Neural cell (in vitro differentiated cells): ENCODE measurements around the gene PRICKLE3. TPM values are rescaled to one million over a fixed set of nuclear protein-coding genes. Genes with fewer than 3 reads are reported as not detected.
"Not testable (repeated sequence)": the region's sequence is repeated elsewhere in the genome, so short reads cannot be mapped to it uniquely, and the experiment has no call there.

Source experiments
- H2AFZ ChIP-seq: fragments of 200-600, 300-800 bp; sonication (generic), shearing (Covaris generic); 2 replicates; pipeline ENCODE4 v1.6.0; 2014; ENCODE audit warnings: low read depth, mild to moderate bottlenecking, antibody characterized with exemption, low read length, moderate library complexity
- H3F3A ChIP-seq: fragments of 200-600 bp; shearing (Covaris generic); 2 replicates; pipeline ENCODE4 v1.6.1; 2016; ENCODE audit warnings: mild to moderate bottlenecking, moderate library complexity, mixed read lengths, antibody characterized with exemption, low read length; ENCODE audit not compliant: insufficient read depth, poor library complexity, severe bottlenecking
- H3K27ac ChIP-seq: fragments of 200-600, 300-800 bp; sonication (generic), shearing (Covaris generic); 2 replicates; pipeline ENCODE4 v1.5.1; 2014; ENCODE audit warnings: mild to moderate bottlenecking, low read length, moderate library complexity
- H3K27me3 ChIP-seq: fragments of 300-800, 200-600 bp; sonication (generic), shearing (Covaris generic); 2 replicates; pipeline ENCODE4 v1.6.0; 2014; ENCODE audit warnings: mild to moderate bottlenecking, low read depth, low read length, moderate library complexity; ENCODE audit not compliant: insufficient read depth
- H3K36me3 ChIP-seq: fragments of 300-800, 200-600 bp; sonication (generic), shearing (Covaris generic); 2 replicates; pipeline ENCODE4 v1.5.1; 2014; ENCODE audit warnings: mild to moderate bottlenecking, antibody characterized with exemption, low read length, moderate library complexity; ENCODE audit not compliant: insufficient read depth
- H3K4me2 ChIP-seq: fragments of 300-800, 200-600 bp; sonication (generic), shearing (Covaris generic); 2 replicates; pipeline ENCODE4 v1.6.0; 2014; ENCODE audit warnings: mild to moderate bottlenecking, low read length
- H3K4me3 ChIP-seq: fragments of 300-800, 200-600 bp; sonication (generic), shearing (Covaris generic); 2 replicates; pipeline ENCODE4 v1.5.1; 2014; ENCODE audit warnings: mild to moderate bottlenecking, low read length, moderate library complexity
- H3K79me2 ChIP-seq: fragments of 200-600 bp; shearing (Covaris generic); replicated peaks from 2 replicates; pipeline ENCODE4 v1.6.0; 2014; ENCODE audit warnings: mild to moderate bottlenecking, low read length, moderate library complexity; ENCODE audit not compliant: insufficient read depth
- H3K9ac ChIP-seq: fragments of 300-800, 200-600 bp; sonication (generic), shearing (Covaris generic); 2 replicates; pipeline ENCODE4 v1.6.1; 2016; ENCODE audit warnings: mild to moderate bottlenecking, low read length, mixed read lengths
- H3K9me2 ChIP-seq: fragments of 200-600 bp; shearing (Covaris generic); 2 replicates; pipeline ENCODE4 v1.6.1; 2016; ENCODE audit warnings: mild to moderate bottlenecking, low read length, mixed read lengths; ENCODE audit not compliant: insufficient read depth
- H3K9me3 ChIP-seq: fragments of 200-600, 300-800 bp; sonication (generic), shearing (Covaris generic); 2 replicates; pipeline ENCODE4 v1.6.1; 2016; ENCODE audit warnings: mild to moderate bottlenecking, mixed run types, low read length, moderate library complexity, mixed read lengths
- H4K20me1 ChIP-seq: fragments of 200-600 bp; shearing (Covaris generic); 2 replicates; pipeline ENCODE4 v1.6.1; 2016; ENCODE audit warnings: mild to moderate bottlenecking, mixed run types; ENCODE audit not compliant: insufficient read depth
- CTCF ChIP-seq: fragments of 450-650 bp; IDR thresholded peaks from 2 replicates; pipeline ENCODE4 v1.5.1; 2014; ENCODE audit warnings: antibody characterized with exemption, mild to moderate bottlenecking, moderate library complexity; ENCODE audit not compliant: poor library complexity, severe bottlenecking
- EP300 ChIP-seq: fragments of 450-650 bp; conservative IDR thresholded peaks from 2 replicates; pipeline ENCODE4 v1.6.1; 2014; ENCODE audit warnings: antibody characterized with exemption, mild to moderate bottlenecking, moderate library complexity; ENCODE audit not compliant: poor library complexity, severe bottlenecking
- EZH2 ChIP-seq: fragments of 200-600, 300-800 bp; shearing (Covaris generic), sonication (generic); IDR thresholded peaks from 2 replicates; pipeline ENCODE4 v1.6.1; 2014; ENCODE audit warnings: antibody characterized with exemption, low read length, borderline replicate concordance, mild to moderate bottlenecking; ENCODE audit not compliant: insufficient read depth, poor library complexity, severe bottlenecking
- MXI1 ChIP-seq: fragments of 450-650 bp; conservative IDR thresholded peaks from 2 replicates; pipeline ENCODE4 v1.6.1; 2014; ENCODE audit warnings: antibody characterized with exemption, mild to moderate bottlenecking; ENCODE audit not compliant: poor library complexity, severe bottlenecking
- POLR2AphosphoS5 ChIP-seq: IDR thresholded peaks from 2 replicates; pipeline ENCODE4 v1.6.1; 2012
- RAD21 ChIP-seq: fragments of 450-650 bp; conservative IDR thresholded peaks from 2 replicates; pipeline ENCODE4 v1.6.1; 2014; ENCODE audit warnings: antibody characterized with exemption, mild to moderate bottlenecking, moderate library complexity
- REST ChIP-seq: IDR thresholded peaks from 2 replicates; pipeline ENCODE4 v1.6.1; 2012; ENCODE audit warnings: borderline replicate concordance
- SMC3 ChIP-seq: fragments of 450-650 bp; conservative IDR thresholded peaks from 2 replicates; pipeline ENCODE4 v1.6.1; 2014; ENCODE audit warnings: antibody characterized with exemption, mild to moderate bottlenecking, moderate library complexity; ENCODE audit not compliant: poor library complexity
- TAF1 ChIP-seq: IDR thresholded peaks from 2 replicates; pipeline ENCODE4 v1.6.1; 2012; ENCODE audit warnings: low read depth
- polyA plus RNA-seq: library from polyadenylated mRNA; depleted of rRNA; stranded (reverse); fragments of >200 nt; gene quantifications from 2 replicates; pipeline ENCODE4 v1.2.3, GENCODE V29; 2014

PRICKLE3 gene
- polyA plus RNA-seq, 1 donor from 2014 or later: 0.45 TPM

GRCh38 chrX:49174723-49175122, 11.4 kb downstream of the PRICKLE3 start (continued):
- no peak for TF ChIP-seq SMC3

- H3K9me3 ChIP-seq, H3F3A ChIP-seq, H3K36me3 ChIP-seq, H2AFZ ChIP-seq, H4K20me1 ChIP-seq, H3K4me3 ChIP-seq, H3K9me2 ChIP-seq, H3K27ac ChIP-seq, H3K9ac ChIP-seq, H3K79me2 ChIP-seq, H3K4me2 ChIP-seq: not testable (repeated sequence)
- peaks cover 22% of the 10 kb centered on the region for H3K27me3 ChIP-seq
Measured at GRCh38 chrX:49173544-49173943, 12.6 kb downstream of the PRICKLE3 start.

GRCh38 chrX:49172280-49172780, 13.8 kb downstream of the PRICKLE3 start:
- no peaks in the 10 kb centered on the region for H3K36me3 ChIP-seq
- no peak for TF ChIP-seq TAF1
- no peak for TF ChIP-seq POLR2AphosphoS5
- no peak for TF ChIP-seq RAD21
- no peak for TF ChIP-seq EZH2
- no peak for TF ChIP-seq REST
- no peak for TF ChIP-seq CTCF
- no peak for TF ChIP-seq EP300
- no peak for TF ChIP-seq SMC3
- TF ChIP-seq MXI1: no peak
- H3K9me2 ChIP-seq: no peaks in the 10 kb centered on the region
- no peaks in the 10 kb centered on the region for H3F3A ChIP-seq
- H3K4me3 ChIP-seq: peak overlapping the region; percentile 56
- H3K9ac ChIP-seq: no peak overlapping the region
- H2AFZ ChIP-seq: no peak overlapping the region
- H3K27me3 ChIP-seq: peaks cover 22% of the 10 kb centered on the region
- no peak overlapping the region for H3K4me2 ChIP-seq
- no peaks in the 10 kb centered on the region for H3K9me3 ChIP-seq
- no peak overlapping the region for H3K27ac ChIP-seq
- H3K79me2 ChIP-seq: no peaks in the 10 kb centered on the region
- no peaks in the 10 kb centered on the region for H4K20me1 ChIP-seq
